ENCODE results near the gene KIR2DL4.
"Not testable (repeated sequence)": the region's sequence is repeated elsewhere in the genome, so short reads cannot be mapped to it uniquely, and the experiment has no call there.

DNA sequence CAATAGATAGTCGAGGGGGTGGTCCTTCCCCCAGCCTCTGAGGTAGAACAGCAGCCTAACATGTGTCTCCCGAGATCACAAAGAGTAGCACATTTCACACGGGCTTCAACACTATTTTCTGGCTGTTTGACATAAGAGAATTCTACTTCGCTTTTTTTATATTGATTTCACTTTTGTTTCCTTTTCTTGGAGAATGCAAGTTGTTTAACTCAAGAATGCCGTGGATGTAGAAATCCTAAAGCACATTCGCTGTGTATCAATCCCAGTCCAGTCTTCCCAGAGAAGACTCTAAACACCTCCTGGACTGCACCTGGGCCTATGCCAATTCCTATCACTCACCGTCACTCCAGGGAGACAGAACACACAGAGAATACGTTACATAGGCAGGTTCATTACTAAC is 24.7 kb downstream of the KIR2DL4 start:
- TF ChIP-seq TAF1 (conservative IDR thresholded peaks at IDR 0.05); RAD21 (IDR thresholded peaks at IDR 0.05); FOXA1 (IDR thresholded peaks at IDR 0.05); YY1 (IDR thresholded peaks at IDR 0.05); GABPA (IDR thresholded peaks at IDR 0.05 in 1 of 2, conservative IDR thresholded peaks at IDR 0.05 in 1 of 2); JUND (IDR thresholded peaks at IDR 0.05); HNF4G (IDR thresholded peaks at IDR 0.05); SP1 (IDR thresholded peaks at IDR 0.05): not testable (repeated sequence)
- TF ChIP-seq, protein P1, sequence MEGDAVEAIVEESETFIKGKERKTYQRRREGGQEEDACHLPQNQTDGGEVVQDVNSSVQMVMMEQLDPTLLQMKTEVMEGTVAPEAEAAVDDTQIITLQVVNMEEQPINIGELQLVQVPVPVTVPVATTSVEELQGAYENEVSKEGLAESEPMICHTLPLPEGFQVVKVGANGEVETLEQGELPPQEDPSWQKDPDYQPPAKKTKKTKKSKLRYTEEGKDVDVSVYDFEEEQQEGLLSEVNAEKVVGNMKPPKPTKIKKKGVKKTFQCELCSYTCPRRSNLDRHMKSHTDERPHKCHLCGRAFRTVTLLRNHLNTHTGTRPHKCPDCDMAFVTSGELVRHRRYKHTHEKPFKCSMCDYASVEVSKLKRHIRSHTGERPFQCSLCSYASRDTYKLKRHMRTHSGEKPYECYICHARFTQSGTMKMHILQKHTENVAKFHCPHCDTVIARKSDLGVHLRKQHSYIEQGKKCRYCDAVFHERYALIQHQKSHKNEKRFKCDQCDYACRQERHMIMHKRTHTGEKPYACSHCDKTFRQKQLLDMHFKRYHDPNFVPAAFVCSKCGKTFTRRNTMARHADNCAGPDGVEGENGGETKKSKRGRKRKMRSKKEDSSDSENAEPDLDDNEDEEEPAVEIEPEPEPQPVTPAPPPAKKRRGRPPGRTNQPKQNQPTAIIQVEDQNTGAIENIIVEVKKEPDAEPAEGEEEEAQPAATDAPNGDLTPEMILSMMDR (IDR thresholded peaks at IDR 0.05; ENCODE audit: low read depth, low read length, missing input control): not testable (repeated sequence)
- TF ChIP-seq, protein P2, sequence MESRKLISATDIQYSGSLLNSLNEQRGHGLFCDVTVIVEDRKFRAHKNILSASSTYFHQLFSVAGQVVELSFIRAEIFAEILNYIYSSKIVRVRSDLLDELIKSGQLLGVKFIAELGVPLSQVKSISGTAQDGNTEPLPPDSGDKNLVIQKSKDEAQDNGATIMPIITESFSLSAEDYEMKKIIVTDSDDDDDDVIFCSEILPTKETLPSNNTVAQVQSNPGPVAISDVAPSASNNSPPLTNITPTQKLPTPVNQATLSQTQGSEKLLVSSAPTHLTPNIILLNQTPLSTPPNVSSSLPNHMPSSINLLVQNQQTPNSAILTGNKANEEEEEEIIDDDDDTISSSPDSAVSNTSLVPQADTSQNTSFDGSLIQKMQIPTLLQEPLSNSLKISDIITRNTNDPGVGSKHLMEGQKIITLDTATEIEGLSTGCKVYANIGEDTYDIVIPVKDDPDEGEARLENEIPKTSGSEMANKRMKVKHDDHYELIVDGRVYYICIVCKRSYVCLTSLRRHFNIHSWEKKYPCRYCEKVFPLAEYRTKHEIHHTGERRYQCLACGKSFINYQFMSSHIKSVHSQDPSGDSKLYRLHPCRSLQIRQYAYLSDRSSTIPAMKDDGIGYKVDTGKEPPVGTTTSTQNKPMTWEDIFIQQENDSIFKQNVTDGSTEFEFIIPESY (IDR thresholded peaks at IDR 0.05): not testable (repeated sequence)
- TF ChIP-seq, protein P3, sequence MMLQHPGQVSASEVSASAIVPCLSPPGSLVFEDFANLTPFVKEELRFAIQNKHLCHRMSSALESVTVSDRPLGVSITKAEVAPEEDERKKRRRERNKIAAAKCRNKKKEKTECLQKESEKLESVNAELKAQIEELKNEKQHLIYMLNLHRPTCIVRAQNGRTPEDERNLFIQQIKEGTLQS (IDR thresholded peaks at IDR 0.05): not testable (repeated sequence)
- TF ChIP-seq, protein P4, sequence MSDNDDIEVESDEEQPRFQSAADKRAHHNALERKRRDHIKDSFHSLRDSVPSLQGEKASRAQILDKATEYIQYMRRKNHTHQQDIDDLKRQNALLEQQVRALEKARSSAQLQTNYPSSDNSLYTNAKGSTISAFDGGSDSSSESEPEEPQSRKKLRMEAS (IDR thresholded peaks at IDR 0.05): not testable (repeated sequence)
- TF ChIP-seq, protein P5, sequence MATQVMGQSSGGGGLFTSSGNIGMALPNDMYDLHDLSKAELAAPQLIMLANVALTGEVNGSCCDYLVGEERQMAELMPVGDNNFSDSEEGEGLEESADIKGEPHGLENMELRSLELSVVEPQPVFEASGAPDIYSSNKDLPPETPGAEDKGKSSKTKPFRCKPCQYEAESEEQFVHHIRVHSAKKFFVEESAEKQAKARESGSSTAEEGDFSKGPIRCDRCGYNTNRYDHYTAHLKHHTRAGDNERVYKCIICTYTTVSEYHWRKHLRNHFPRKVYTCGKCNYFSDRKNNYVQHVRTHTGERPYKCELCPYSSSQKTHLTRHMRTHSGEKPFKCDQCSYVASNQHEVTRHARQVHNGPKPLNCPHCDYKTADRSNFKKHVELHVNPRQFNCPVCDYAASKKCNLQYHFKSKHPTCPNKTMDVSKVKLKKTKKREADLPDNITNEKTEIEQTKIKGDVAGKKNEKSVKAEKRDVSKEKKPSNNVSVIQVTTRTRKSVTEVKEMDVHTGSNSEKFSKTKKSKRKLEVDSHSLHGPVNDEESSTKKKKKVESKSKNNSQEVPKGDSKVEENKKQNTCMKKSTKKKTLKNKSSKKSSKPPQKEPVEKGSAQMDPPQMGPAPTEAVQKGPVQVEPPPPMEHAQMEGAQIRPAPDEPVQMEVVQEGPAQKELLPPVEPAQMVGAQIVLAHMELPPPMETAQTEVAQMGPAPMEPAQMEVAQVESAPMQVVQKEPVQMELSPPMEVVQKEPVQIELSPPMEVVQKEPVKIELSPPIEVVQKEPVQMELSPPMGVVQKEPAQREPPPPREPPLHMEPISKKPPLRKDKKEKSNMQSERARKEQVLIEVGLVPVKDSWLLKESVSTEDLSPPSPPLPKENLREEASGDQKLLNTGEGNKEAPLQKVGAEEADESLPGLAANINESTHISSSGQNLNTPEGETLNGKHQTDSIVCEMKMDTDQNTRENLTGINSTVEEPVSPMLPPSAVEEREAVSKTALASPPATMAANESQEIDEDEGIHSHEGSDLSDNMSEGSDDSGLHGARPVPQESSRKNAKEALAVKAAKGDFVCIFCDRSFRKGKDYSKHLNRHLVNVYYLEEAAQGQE (IDR thresholded peaks at IDR 0.05): not testable (repeated sequence)
